Upper lobe of left lung (tissue), 6 donors: ENCODE data around the gene TCL1B. TPM values are rescaled to one million over a fixed set of nuclear protein-coding genes. Genes with fewer than 3 reads are reported as not detected.

Experiments
- ATAC-seq, 2 donors: fragments of 200-7000 bp; cut with Tn5 transposase; one replicate each; pipeline ENCODE4 v1.9.1; 2022; ENCODE audit warnings: mild to moderate bottlenecking in 2 of 2, moderate library complexity in 2 of 2; ENCODE audit not compliant: low FRiP score in 2 of 2
- DNase-seq, 2 donors: peaks; one replicate each; pipeline ENCODE4 v3.0.0-alpha.2; 2019 to 2020
- H3K27ac ChIP-seq, 4 donors: fragments of 200-600 bp; sonication (generic); one replicate each; pipeline ENCODE4 v1.5.1; 2016 to 2019
- H3K27me3 ChIP-seq, 4 donors: fragments of 200-600 bp; sonication (generic); one replicate each; pipeline ENCODE4 v1.5.1; 2017 to 2019
- H3K36me3 ChIP-seq, 4 donors: fragments of 200-600 bp; sonication (generic); one replicate each; pipeline ENCODE4 v1.5.1; 2016 to 2019
- H3K4me1 ChIP-seq, 4 donors: fragments of 200-600 bp; sonication (generic); one replicate each; pipeline ENCODE4 v1.5.1; 2018 to 2019
- H3K4me3 ChIP-seq, 4 donors: fragments of 200-600 bp; sonication (generic); one replicate each; pipeline ENCODE4 v1.5.1; 2017 to 2019; ENCODE audit warnings: mild to moderate bottlenecking in 2 of 4, moderate library complexity in 1 of 4
- H3K9me3 ChIP-seq, 4 donors: fragments of 200-600 bp; sonication (generic); one replicate each; pipeline ENCODE4 v1.5.1; 2018 to 2019
- CTCF ChIP-seq, 6 experiments: fragments of 450-650 bp in 4 of 6; fragments of 200-600 bp in 2 of 6; sonication (generic) in 2 of 6; IDR thresholded peaks; one replicate each; pipeline ENCODE4 v1.5.1; 2016 to 2019; ENCODE audit warnings: antibody characterized with exemption in 6 of 6
- EP300 ChIP-seq, 4 donors: sonication (generic); formaldehyde crosslinking; IDR thresholded peaks; one replicate each; pipeline ENCODE4 v1.5.1; 2017; ENCODE audit warnings: antibody characterized with exemption in 4 of 4, control low read depth in 2 of 4
- POLR2A ChIP-seq, 4 donors: fragments of 450-650 bp; IDR thresholded peaks; one replicate each; pipeline ENCODE4 v1.5.1; 2016 to 2017; ENCODE audit warnings: antibody characterized with exemption in 4 of 4, mild to moderate bottlenecking in 2 of 4
- POLR2AphosphoS5 ChIP-seq, 2 donors: sonication (generic); formaldehyde crosslinking; IDR thresholded peaks; one replicate each; pipeline ENCODE4 v1.5.1; 2017; ENCODE audit warnings: antibody characterized with exemption in 2 of 2
- WGBS, 2 donors: methylation state at CpG; one replicate each; pipeline ENCODE4 v1.1.5; 2017 to 2018; 5-methylcytosine and 5-hydroxymethylcytosine counted together
- total RNA-seq, 6 donors: library from RNA; depleted of rRNA in 4 of 6; stranded (reverse); fragments of >200 nt in 4 of 6; gene quantifications; one replicate each; pipeline versions ENCODE4 v1.1.0 to v1.2.1, GENCODE V29; 2016 to 2021
- donor health status: DM: no; HTN: no; CAD: no; lungs with moderate emphysema.
- donor health status: DM: no; HTN: yes; CAD: no; lungs with severe emphysema.

Gene TCL1B
- total RNA-seq, 6 donors from 2014 or later = not detected

- 55 to 58% methylated on average over 7 of the region's 7 CpGs for WGBS, 2 donors
- Histone ChIP-seq H3K27ac (no peak overlapping the region), H3K4me3 (no peak overlapping the region), H3K9me3 (no peaks in the 10 kb centered on the region), H3K27me3 (no peaks in the 10 kb centered on the region), H3K4me1 (no peaks in the 10 kb centered on the region), H3K36me3 (no peaks in the 10 kb centered on the region)
- TF ChIP-seq EP300 (IDR thresholded peaks at IDR 0.05) (no peak), CTCF (IDR thresholded peaks at IDR 0.05) (no peak), POLR2A (IDR thresholded peaks at IDR 0.05) (no peak)
- DNase-seq (no peak), ATAC-seq (no peak)
These were observed 11.5 kb downstream of the TCL1B start for GRCh38 chr14:95697764-95698163.

- H3K27me3 ChIP-seq = no peaks in the 10 kb centered on the region
- no peak overlapping the region for H3K27ac ChIP-seq
- H3K4me3 ChIP-seq = no peak overlapping the region
- no peaks in the 10 kb centered on the region for H3K9me3 ChIP-seq
- H3K4me1 ChIP-seq = no peaks in the 10 kb centered on the region
- ATAC-seq (no peak), DNase-seq (no peak)
- no peaks in the 10 kb centered on the region for H3K36me3 ChIP-seq
- TF ChIP-seq CTCF (IDR thresholded peaks at IDR 0.05) (no peak), POLR2A (IDR thresholded peaks at IDR 0.05) (no peak), EP300 (IDR thresholded peaks at IDR 0.05) (no peak), POLR2AphosphoS5 (IDR thresholded peaks at IDR 0.05) (no peak)
These were observed 12.1 kb downstream of the TCL1B start for GRCh38 chr14:95698287-95698686.

GRCh38 chr14:95699412-95699811, 13.2 kb downstream of the TCL1B start:
- Histone ChIP-seq H3K4me1 (no peaks in the 10 kb centered on the region), H3K27me3 (no peaks in the 10 kb centered on the region), H3K27ac (no peak overlapping the region), H3K4me3 (no peak overlapping the region), H3K9me3 (no peaks in the 10 kb centered on the region), H3K36me3 (no peaks in the 10 kb centered on the region)
- ATAC-seq (no peak), DNase-seq (no peak)
- TF ChIP-seq EP300 (IDR thresholded peaks at IDR 0.05) (no peak), POLR2A (IDR thresholded peaks at IDR 0.05) (no peak), POLR2AphosphoS5 (IDR thresholded peaks at IDR 0.05) (no peak), CTCF (IDR thresholded peaks at IDR 0.05) (no peak)
- 52 to 56% methylated on average over 5 of the region's 5 CpGs for WGBS, 2 donors

- DNase-seq (no peak), ATAC-seq (no peak)
- WGBS, 2 donors = 57 to 63% methylated on average over 5 of the region's 5 CpGs
- Histone ChIP-seq H3K27me3 (no peaks in the 10 kb centered on the region), H3K4me3 (no peak overlapping the region), H3K4me1 (no peaks in the 10 kb centered on the region), H3K27ac (no peak overlapping the region), H3K9me3 (no peaks in the 10 kb centered on the region), H3K36me3 (no peaks in the 10 kb centered on the region)
- TF ChIP-seq CTCF (IDR thresholded peaks at IDR 0.05) = no peak
- no peak for TF ChIP-seq POLR2AphosphoS5 (IDR thresholded peaks at IDR 0.05)
- TF ChIP-seq POLR2A (IDR thresholded peaks at IDR 0.05) = no peak
- TF ChIP-seq EP300 (IDR thresholded peaks at IDR 0.05) = no peak
These were observed 14.2 kb downstream of the TCL1B start for GRCh38 chr14:95700221-95700976.

- 49 to 66% methylated on average over 4 of the region's 4 CpGs for WGBS, 2 donors
- H3K4me3 ChIP-seq = no peak overlapping the region
- TF ChIP-seq EP300 (IDR thresholded peaks at IDR 0.05) (no peak), POLR2A (IDR thresholded peaks at IDR 0.05) (no peak), CTCF (IDR thresholded peaks at IDR 0.05) (no peak), POLR2AphosphoS5 (IDR thresholded peaks at IDR 0.05) (no peak)
- ATAC-seq (no peak), DNase-seq (no peak)
- no peaks in the 10 kb centered on the region for H3K4me1 ChIP-seq
- H3K27me3 ChIP-seq = no peaks in the 10 kb centered on the region
- H3K36me3 ChIP-seq = no peaks in the 10 kb centered on the region
- H3K9me3 ChIP-seq = no peaks in the 10 kb centered on the region
- no peak overlapping the region for H3K27ac ChIP-seq
These were observed 15.6 kb downstream of the TCL1B start for GRCh38 chr14:95701846-95702221.
